GM21526 (cell line): Measurements from ENCODE around the gene MXRA7.
"Not testable (repeated sequence)": the region's sequence is repeated elsewhere in the genome, so short reads cannot be mapped to it uniquely, and the experiment has no call there.

Experiments
- ATAC-seq: cut with Tn5 transposase; IDR thresholded peaks from one replicate; pipeline ENCODE4 v1.9.1; 2021; ENCODE audit warnings: moderate library complexity; ENCODE audit not compliant: unreplicated experiment, low FRiP score

The MXRA7 gene

DNA sequence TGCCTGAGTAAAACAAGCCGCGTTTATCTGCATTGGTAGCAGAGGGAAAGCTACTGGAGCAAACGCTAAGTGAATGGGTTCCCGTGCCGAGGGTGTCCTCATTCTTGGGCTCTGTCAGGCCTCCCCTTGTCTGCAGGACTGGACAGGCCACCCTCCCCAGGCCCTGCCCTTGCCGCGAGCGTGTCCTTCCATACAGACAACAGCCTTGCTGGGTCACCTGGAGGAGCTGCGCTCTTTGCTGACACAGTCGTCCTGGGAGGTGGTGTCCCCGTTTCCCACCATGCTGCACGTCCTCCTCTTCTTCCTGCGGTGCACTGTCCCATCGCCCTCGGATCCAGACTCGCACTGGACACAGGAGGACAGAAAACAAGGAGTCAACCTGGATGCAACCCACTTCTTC, 7.8 kb upstream of the MXRA7 start:
- no peak for ATAC-seq

DNA sequence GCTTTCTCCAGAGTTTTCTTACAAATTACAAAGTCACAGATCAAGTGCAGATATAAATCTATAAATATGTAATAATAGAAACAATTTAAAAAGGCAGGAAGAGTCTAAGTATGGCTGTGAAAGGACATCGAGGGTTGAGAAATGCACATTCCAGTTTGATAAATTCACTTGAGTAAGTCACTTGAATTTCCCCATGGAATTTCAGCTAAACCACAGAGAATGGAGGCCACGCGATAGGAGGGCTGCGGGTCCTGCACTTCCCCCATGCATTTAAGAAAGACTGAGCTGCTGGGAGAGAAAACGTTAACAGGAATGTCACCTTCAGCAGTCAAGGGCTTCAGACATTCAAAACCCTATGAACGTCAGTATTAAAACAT, 6.1 kb upstream of the MXRA7 start:
- no peak for ATAC-seq

DNA sequence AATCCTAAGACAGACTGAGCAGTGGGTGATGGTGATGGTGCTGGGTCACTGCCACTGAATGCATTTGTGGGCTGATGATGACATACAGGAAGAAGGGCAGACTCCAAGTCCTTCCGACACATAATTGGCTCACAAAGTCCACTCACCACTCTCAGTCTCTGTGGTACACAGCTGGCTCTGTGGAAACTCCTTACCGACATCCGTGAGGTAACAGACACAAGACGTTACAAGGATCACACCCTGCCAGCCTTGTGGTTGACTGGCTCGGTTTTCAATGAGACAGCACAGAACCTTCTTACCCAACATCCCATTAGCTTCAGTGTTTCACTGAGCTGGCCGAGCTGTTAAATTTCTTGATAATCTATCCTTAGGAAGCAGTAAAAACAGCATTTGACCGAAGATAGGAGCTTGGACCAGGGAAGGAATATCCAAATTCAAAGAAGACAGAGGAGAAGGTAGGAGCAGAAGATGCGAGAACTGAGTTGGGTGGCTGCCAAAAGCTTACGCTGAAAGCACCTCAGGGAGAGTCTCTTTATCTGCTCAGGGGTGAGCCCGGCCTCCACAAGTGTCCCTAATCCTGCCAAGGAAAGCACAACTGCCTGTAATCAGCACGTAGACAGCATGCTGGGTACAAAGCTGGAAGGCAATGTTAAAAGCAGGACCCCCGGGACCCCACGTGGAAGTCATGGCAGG, 5.5 kb upstream of the MXRA7 start:
- ATAC-seq, result no peak

DNA sequence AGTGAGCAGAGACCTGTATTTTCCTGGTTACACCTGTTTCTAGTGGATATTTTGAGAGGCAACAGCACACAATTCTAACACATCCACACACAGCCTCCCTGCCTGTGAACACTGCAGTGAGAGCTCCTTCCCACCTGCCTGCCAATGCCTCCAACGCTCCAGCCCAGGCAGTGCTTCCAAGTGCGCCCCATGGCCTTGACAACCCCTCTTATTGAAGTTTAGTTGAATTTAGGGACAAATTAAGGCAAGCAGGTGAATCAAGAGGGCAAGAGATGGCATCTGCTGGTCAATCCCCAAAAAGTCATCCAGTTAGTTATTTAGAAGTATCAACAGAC, 4.7 kb upstream of the MXRA7 start:
- ATAC-seq, result no peak

DNA sequence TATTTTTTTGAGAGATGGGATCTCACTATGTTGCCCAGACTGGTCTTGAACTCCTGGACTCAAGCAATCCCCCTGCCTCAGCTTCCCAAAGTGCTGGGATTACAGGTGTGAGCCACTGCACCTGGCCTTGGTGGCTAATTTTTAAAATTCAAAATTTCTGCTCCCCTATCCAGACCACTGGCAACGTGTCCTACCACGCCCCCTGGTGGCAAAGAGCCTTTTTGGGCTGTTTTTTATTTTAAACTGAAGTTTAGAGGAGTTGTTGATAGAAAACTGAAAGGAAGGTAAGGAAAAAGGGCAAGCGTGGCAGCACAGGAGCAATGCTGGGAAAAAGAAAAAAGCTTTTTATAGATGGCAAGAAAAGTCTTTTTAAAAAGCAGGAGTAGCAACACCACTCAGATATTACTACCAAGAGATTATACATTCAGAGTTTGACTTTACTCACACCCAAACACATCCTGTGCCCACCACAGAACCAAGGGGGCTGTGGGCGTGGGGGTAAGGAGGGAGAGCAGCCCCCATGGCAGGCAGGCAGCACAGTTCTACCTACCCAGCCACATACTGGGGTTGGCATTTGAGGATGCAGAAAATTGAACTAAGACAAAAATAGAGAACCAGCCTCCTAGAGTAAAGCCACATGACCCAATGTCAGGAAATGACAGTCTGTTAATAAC, 4.2 kb upstream of the MXRA7 start:
- no peak for ATAC-seq

DNA sequence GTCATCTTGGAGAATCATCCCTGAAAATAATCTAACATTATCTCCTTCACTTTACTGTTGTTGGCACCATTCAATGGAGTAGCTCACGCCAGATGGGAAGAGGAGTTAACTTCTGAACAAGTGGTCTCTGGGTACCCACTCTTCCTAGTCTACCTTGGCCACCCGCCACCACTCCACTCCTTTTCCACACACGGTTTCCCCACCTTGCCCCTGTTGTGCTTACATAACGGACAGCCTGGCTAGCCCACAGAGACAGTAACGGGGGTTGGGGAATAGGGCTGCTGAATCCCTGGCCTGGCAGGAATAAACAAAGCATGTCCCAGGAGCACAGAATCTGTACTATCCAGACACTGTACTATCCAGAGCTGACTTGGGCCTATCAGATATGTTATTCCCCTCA, 3.6 kb upstream of the MXRA7 start:
- ATAC-seq, result no peak

DNA sequence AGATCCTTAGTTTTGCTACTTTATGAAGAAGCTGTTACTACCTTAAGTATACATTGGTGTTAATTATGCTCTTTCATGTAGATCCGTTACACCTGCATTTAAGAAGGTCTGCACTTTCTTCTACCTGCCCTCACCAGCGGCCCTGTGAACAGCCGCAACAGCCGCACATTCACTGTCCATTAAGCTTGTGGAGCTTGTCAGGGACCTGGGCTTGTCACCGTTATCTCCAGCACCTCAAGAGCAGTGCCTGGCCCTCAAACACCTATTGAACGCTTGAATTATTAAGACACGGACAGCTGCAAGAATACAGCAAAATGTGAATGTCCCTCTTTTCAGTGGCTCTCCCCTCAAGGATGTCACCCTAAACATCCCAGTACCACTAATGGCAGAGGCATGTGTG, 3.0 kb upstream of the MXRA7 start:
- no peak for ATAC-seq

DNA sequence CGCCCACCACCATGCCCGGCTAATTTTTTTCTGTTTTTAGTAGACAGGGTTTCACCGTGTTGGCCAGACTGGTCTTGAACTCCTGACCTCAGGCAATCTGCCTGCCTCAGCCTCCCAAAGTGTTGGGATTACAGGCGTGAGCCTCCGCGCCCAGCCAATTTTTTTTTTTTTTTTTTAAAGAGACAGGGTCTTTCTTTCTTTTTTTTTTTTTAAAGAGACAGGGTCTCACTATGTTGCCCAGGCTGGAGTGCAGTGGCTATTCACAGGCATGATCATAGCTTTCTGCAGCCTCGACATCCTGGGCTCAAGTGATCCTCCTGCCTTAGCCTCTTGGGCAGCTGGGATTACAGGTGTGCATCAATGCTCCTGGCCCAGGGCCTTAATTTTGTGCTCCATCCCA, 1.6 kb upstream of the MXRA7 start:
- not testable (repeated sequence) for ATAC-seq

DNA sequence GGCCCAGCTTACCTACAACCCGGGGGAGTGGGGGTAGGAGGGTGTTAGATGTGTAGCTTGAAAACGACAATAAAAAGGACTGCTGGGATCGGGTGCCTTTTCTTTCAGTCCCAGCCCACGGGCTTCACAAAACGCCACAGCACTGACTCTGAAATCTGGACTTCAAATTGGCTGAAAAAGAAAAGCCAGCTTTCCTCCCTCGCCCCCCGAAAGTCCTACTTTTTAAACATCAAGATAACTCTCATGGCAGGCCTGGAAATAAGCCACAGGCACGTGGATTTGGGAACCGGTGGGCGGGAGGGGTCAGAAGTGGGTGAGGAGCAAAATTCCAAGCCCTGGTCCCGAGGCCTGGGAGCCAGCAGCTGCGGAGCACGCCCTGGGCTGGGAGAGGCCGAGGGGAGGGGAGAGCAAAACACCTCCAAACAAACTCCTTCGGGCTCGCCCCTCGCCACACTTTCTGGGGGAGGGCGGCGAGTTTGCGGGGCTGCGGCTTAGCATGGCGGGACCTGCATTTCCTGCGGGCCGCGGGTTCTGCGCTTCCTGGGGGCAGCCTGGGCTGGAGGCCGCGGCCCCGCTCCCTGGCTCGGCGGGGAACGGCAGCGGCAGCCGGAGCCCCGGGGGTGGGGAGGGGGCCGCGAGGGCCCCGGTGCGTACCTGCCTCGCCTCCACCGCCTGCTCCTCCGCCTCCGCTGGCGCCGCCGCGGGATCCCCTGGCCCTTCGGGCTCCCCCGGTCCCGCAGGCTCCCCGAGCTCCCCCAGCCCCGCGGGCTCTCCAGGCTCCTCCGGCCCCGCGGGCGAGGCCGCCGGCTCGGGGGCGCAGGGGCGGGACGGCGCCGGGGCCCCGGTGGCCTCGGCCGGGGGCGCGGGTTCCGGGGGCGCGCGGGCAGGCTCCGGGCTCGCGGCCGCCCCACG, 558 bp downstream of the MXRA7 start:
- ATAC-seq, result not testable (repeated sequence)

DNA sequence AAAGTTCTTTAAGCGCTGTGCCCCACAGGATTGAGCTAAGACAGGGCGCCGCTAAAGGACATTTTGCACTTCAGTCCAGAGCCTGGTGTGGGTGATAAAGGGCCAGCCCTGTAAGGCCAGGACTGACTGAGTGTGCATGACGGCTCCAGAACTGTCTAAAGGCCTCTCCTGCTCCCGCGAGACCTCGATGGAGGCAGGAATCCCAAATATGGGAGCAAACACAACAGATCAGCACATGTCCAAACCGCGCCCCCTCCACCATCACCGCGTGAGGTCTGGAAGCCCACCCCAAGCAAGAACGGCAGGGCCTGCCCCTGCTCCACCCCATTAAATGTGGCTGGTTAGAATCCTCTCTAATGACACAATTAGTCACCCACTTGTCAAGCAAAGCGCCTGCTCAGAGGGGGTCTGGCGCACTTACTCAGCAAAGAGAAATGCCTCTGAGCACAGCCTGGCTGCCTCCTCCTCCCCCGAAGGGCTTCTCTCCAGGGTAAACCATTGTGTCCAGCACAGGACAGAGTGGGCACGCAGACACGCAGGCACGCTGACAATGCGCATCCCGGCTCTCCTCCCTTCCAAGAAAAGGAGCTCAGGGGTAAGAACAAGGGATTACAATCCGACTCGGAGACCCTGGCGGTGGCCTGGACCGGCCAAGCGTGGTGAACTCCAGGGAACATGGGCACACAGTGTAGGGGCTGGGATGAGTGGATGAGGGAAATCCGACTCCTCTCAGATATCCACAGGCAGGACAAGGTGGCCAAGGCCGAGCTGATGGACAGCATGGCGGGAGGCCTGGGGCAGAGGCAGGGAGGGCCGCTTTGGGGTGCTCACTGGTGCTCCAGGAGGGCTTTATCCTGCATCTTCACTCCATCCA, 1.5 kb downstream of the MXRA7 start:
- no peak for ATAC-seq

DNA sequence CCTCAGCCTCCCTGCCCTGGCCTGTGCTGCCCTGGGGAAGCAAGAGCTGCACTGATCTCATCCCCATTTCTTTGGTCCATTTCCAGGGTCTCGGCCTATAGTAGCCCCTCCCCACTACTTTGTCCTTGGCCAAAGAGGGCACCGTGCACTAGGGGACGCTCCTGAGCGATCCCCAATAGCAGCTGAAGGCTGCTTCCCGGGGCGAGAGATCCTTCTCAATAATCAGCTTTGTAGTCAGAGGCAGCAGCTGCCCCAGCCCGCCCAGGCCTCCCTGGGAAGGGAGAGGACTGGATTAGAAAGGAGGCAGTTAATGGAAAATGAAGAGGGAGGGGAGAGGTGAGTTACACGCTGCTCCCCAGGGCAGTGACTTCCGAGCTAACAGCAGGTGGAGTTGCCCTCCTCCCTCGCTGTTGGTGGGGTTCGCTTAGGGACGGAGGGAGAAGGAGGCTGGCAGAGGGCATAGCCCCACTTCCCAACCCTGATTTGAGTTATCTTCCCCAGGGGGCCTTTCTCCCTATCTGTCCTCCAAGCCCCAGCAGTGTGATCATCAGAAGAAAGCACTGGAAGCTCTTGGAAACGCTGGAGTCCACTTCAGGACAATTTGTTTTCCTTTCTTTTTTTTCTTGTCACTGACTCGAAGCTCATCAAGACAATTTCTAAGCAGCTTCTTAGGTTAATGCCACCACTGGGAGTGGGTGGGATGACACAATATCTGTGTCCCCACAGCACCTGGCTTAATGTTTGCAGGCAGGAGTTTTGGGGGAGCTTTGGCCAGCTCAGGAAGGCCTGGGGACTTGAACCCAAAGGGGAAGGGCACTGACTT, 2.6 kb downstream of the MXRA7 start:
- ATAC-seq, result no peak

DNA sequence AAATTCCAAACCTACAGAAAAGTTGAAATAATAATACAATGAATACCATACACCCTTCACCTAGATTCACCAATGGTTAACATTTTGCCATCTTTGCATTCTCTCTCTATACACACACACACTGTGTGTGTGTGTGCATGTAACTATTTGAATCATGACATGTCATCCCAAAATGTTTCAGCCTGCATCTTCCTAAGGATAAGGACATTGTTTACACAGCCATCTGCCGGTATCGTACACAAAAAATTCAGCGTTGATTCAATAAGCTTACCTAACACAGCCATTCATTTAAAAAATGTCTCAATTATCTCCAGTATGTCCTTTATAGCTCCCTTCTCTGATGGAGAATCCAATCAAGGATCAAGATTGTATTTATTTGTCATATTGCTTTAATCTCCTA, 3.9 kb downstream of the MXRA7 start:
- ATAC-seq, result no peak

DNA sequence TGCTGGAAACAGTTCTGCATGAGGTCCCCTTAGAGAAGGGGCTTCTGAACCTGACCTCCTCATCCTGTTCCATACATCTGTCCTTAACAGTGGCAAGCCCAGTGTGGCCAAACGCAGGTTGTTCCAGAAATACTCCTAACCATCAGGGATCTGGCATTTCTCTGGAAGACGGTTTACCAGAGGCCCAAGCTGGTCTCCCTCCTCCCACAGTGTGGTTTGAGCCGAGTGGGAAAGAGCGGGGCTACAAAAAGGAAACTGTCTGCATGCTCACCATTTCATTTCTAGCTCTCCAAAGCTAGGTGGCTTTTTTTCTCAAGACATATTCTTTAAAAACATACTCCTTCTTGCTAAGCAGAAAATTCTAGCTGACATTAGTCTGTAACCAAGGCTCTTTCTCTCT, 6.0 kb downstream of the MXRA7 start:
- no peak for ATAC-seq

DNA sequence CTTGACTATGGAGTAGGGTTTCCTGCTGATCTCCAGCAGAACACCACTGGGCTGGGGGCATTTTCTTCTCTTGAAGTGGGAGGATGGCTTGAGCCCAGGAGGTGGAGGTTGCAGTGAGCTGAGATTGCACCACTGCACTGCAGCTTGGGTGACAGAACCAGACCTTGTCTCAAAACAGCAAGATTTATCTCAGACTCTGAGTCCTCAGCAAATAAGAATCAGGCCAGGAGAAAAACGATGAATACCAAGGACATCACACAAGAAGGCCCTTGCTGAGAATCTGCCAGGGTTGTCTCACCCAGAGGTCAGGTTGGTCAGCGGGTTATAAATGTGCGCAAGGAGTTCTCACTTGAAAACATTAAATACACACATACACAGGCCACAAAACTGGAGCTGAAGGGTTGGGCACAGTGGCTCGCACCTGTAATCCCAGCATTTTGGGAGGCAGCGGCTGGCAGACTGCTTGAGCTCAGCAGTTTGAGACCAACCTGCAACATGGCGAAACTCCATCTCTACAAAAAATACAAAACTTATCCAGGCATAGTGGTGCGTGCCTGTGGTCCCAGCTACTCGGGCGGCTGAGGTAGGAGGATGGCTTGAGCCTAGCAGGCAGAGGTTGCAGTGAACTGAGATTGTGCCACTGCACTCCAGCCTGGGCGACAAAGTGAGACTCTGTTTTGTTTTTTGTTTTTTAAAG, 7.7 kb downstream of the MXRA7 start:
- no peak for ATAC-seq

DNA sequence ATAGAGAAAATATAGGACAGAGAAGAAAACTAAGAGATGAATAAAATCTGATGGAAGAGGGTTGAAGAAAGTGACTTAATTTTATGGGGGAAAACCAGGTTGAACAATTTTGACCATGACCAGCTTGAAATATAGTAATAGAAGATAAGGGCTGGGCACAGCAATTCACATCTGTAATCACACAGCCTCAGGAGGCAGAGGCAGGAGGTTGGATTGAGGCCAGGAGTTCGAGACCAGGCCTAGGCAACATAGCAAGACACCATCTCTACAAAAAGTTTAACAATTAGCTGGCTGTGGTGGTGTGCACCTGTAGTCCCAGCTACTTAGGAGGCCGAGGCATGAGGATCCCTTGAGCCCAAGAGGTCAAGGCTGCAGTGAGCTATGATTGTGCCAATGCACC, 8.7 kb downstream of the MXRA7 start:
- ATAC-seq, result no peak

DNA sequence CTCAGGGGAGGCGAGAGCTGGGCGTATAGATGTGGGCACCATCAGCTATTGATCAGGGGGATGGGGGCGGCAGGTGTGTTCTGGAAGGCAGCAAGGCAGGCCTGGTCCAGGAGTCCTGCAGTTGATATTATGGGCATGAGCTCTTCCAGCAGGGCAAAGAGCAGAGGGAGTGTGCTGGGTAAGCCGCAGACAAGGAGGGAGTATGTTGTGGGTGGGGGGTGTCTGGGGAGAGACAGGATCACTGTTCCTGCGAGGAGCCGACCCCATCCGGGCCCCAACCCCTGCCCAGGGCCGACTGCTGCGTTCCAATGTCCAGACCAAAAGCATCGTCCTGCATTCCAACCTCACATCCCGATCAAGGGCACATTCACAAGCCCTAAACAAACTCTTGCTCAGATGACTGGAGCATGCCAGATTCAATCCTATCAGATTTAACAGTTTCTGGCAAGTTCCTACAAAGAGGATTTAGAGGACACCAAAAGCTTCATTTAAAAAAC, 9.2 kb downstream of the MXRA7 start:
- ATAC-seq, result no peak

DNA sequence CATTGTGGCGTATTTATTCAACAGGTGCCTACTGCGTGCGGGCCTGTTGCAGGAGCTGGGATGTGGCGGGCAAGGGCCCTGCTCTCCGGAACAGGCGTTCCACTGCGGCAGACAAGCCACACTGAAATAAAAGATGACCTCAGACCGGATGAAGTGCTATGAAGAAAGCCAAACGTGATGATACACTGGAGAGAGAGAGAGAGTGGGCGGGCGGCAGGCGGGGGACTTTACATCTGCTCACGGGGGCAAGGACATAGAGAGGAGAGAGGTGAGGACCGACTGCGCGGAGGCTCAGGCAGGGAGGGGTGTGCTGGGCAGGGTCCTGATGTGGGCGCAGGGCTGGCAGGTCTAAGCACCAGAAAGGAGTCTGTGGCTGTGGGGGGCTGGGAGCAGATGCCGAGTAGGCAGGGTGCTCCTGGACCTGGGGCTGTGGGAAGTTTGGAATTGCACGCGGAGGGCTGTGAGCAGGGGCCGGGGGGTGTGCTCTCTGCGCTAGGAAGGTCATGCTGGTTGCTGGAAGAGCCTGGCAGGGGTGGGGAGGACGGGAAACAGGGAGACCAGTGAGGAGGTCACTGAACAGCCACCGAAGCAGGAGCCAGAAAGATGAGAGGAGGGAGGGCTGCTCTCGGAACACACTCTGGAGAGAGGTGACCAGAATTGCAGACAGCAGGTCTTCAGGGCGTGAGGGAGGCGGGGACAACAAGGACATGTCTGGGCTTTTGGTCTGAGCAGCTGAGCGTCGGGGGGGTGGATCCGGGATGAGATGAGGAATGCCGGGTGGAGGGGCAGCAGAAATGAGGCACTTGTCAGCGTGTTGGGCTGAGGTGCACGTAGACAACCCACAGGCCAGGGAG, 9.9 kb downstream of the MXRA7 start:
- ATAC-seq, result no peak

DNA sequence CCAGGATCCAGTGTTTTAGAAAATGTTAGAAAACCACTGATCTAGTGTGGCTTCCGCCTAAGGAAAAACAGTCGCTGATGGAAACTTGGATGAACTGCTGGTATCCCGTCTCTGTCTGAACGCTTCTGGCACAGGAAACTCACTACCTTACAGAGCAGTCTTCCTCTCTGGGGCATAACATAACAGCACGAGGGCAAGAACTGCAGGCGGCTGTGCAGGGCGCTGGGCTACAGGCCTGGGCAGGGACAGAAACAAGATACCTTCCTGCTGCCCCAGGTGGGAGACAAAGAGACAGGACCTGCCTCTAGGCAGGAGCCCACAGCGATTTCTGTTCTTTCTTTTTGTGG, 10.5 kb downstream of the MXRA7 start:
- ATAC-seq, result no peak
